Stimulated activated CD8-positive, alpha-beta memory T cell treated with anti-CD3 and anti-CD28 coated beads, Interleukin-4, amount 100 ng/mL, for 48 hours (primary cell): ENCODE measurements around the gene SLC12A7.

Experiments used
- DNase-seq: peaks from one replicate; pipeline ENCODE4 v3.0.0-alpha.2; 2020

The SLC12A7 gene

GRCh38 chr5:1003296-1003937 lies 108.4 kb downstream of the SLC12A7 start:
- peak; percentile 26 for DNase-seq

GRCh38 chr5:1002836-1003235 lies 109.0 kb downstream of the SLC12A7 start:
- DNase-seq = peak; percentile 14

GRCh38 chr5:1002271-1002546 lies 109.7 kb downstream of the SLC12A7 start:
- no peak for DNase-seq

- peak; percentile 22 for DNase-seq
Measured at GRCh38 chr5:1001406-1002270, 110.2 kb downstream of the SLC12A7 start.

GRCh38 chr5:1000831-1001230 lies 111.0 kb downstream of the SLC12A7 start:
- peak; percentile 12 for DNase-seq
